ENCODE measurements around the gene CFAP73. TPM values are rescaled to one million over a fixed set of nuclear protein-coding genes. Genes with fewer than 3 reads are reported as not detected.

The CFAP73 gene
- not detected in 2 replicates for total RNA-seq (2014; rRNA removed; shearing (Covaris generic))

DNA sequence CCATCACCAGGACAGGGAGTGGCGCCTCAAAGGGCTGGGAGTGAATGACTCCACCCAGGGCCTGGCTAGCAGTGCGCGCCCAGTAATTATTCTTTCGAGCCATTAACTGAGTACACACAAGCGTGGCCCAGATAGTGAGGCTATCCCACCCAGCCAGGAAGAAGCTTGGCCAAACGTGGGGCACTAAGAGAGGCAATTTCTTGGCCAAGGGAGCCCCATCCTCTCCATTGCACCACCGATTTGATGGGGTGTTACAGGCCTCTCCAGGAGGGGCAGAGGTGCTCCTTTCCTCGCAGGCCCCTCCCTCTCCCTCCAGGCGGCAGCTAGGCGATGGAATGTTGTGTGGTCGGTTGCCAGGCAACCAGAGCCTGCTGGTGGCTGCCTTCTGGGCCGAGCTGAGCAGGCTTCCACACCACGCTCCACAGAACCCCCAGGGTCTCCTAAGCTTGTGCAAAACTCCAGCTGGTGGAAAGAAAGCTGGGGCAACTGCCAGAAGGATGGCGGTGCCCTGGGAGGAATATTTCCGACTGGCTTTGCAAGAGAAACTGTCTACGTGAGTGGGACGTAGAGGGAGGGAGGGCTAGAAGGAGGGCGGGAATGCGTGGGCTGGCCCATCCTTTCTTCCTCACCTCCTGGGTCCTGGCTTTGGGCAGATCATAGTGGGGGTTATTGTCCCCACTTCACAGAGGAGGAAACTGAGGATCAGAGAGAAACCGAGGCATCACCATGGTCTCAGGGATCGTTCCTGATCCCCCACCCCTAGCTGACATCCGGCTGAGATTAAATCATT, at the start of gene CFAP73:
TSS of gene CFAP73 (plus strand) at position 364 of the 790 bp plus-strand sequence. CDS start at position 498, 134 bp downstream.
- DNase-seq (ENCODE audit: low read depth): peak; percentile 93

- DNase-seq (ENCODE audit: low read depth): no peak
Observed at GRCh38 chr12:113099764-113100163, 49.8 kb upstream of the CFAP73 start.

GRCh38 chr12:113101751-113102150, 47.8 kb upstream of the CFAP73 start:
- no peak for DNase-seq (ENCODE audit: low read depth)

- DNase-seq (ENCODE audit: low read depth): no peak
Observed at GRCh38 chr12:113102811-113103210, 46.7 kb upstream of the CFAP73 start.

- no peak for DNase-seq (ENCODE audit: low read depth)
Observed at GRCh38 chr12:113103756-113104450, 45.6 kb upstream of the CFAP73 start.

DNA sequence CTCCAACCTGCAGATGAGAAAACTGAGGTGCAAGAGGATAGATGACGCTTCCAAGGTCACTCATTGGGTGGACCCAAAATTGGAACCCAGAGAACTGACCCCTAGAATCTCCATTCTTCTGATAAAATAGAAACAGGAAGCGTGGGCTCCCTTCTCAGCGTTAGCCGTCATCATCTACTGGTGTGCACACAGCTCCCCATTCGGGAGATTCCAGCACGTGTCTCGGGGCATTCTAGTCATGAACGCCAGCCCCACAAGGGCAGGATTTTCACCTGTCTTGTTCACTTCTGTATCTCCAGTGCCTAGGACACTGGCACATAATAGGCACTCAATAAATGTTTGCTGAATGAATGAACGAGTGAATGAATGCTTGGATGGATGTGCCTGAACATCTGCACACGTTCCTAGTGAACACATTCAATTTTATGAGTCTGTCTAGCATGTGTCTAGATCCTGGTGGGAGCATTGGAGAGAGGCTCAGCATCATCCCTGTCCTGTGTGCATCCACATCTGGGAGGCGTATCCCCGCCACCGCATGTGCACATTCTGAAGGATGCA, 44.5 kb upstream of the CFAP73 start:
- no peak for DNase-seq (ENCODE audit: low read depth)

- no peak for DNase-seq (ENCODE audit: low read depth)
Observed at GRCh38 chr12:113105606-113106271, 43.8 kb upstream of the CFAP73 start.

GRCh38 chr12:113106361-113106760, 43.2 kb upstream of the CFAP73 start:
- no peak for DNase-seq (ENCODE audit: low read depth)

- no peak for DNase-seq (ENCODE audit: low read depth)
Observed at GRCh38 chr12:113108308-113108707, 41.2 kb upstream of the CFAP73 start.

GRCh38 chr12:113109360-113109759, 40.2 kb upstream of the CFAP73 start:
- DNase-seq (ENCODE audit: low read depth): no peak

- no peak for DNase-seq (ENCODE audit: low read depth)
Observed at GRCh38 chr12:113109872-113110599, 39.5 kb upstream of the CFAP73 start.

GRCh38 chr12:113111247-113111646, 38.3 kb upstream of the CFAP73 start:
- DNase-seq (ENCODE audit: low read depth): no peak

GRCh38 chr12:113112043-113112899, 37.3 kb upstream of the CFAP73 start:
- DNase-seq (ENCODE audit: low read depth): no peak

DNA sequence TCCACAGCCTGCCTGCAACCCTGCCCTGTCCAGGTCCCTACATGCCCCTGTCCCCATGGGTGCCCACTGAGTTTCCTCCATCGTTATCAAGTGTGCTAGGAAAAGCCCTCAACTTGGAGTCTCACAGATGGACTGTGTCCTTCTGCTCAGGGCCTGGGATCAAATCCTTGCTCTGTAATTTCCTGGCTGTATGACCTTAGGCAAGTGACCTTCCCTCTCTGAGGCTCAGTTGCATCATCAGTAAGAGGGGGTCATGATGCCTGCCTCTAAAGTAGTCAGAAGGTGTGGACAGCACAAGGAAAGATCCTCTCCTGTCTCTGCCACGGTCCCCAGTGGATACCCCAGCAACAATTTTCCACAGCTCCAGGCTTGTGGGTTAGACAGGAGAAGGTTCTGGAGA, 36.1 kb upstream of the CFAP73 start:
- DNase-seq (ENCODE audit: low read depth): no peak

- no peak for DNase-seq (ENCODE audit: low read depth)
Observed at GRCh38 chr12:113114447-113115178, 34.9 kb upstream of the CFAP73 start.

GRCh38 chr12:113115455-113116126, 33.9 kb upstream of the CFAP73 start:
- DNase-seq (ENCODE audit: low read depth): no peak

DNA sequence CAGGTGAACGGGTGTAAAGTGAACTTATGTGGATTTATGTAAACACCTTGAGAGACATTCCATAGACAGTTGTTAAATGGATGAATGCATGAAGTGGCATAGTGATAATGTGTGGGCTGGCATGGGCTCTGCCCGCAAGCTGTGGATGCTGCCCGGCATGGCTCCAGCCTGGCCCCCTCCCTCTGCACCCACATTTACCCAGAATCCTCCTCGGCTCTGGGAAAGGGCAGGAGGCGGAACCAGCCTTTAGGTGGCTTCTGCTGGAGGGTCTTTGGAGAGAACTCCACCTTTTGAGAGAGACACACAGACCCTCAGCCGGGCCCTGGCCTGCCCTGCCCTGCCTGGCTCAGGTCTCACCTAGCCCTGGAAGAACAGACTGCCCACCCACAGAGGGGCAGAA, 32.6 kb upstream of the CFAP73 start:
- DNase-seq (ENCODE audit: low read depth): no peak

DNA sequence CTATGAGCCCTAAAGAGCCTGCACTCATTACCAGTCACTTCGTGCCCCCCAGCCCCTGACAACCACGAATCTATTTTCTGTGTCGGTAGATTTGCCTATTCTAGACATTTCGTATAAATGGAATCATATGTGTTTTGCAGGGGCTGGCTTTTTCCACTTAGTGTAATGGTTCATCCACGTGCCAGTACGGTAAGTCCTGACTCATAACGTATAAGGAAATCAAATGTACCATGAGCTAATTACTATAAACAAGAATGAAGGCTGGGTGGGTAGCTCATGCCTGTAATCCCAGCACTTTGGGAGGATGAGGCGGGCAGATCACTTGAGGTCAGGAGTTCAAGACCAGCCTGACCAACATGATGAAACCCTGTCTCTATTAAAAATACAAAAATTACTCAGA, 31.8 kb upstream of the CFAP73 start:
- DNase-seq (ENCODE audit: low read depth): peak; percentile 46

DNA sequence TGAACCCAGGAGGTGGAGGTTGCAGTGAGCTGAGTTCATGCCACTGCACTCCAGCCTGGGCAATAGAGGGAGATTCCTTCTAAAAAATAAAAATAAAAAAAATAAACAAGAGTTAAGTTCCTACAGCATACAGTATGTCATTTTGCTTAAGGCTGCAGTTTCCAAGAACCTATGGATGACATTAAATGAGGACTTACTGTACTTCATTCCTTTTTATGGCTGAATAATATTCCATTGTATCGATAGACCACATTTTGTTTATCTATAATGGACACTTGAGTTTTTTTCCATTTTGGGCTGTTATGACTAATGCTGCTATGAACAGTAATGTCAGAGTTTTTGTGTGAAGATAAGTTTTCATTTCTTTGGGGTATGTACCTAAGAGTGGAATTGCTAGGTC, 31.4 kb upstream of the CFAP73 start:
- DNase-seq (ENCODE audit: low read depth): no peak

All from RPMI7951 (cell line).